ENCODE results near the gene RAPGEF4. TPM values are rescaled to one million over a fixed set of nuclear protein-coding genes. Genes with fewer than 3 reads are reported as not detected.

RAPGEF4 gene
- total and polyA plus RNA-seq, 2 of the 4 experiments (the other 2 are of a cell fraction): 1.7 to 3.2 TPM

DNA sequence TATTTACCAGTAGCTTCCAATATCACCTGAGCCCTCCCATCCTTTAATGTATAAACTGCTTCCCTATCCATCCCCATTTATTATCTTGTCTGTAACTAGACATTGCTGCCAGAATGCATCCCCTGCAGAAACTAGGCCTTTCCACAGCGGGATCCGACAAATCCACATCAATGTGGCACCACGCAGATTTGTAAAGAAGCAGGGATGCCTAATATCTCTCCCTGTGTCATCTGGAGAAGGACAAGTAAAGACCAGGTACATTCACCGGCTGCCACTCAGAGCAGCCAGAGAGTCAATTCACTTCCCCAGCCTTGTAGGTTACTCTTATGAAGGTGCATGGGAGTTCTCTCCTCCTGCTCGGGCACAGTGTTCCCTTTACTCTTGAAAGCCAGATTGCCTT, 241.2 kb downstream of the RAPGEF4 start:
- Histone ChIP-seq H3K27ac (ENCODE audit: insufficient read depth, low read length) (no peak overlapping the region), H2BK20ac (ENCODE audit: low read depth, low read length) (no peak overlapping the region), H3K4ac (ENCODE audit: low read depth, low read length) (no peak overlapping the region), H3K23ac (ENCODE audit: low read depth, low read length) (no peak overlapping the region), H2BK5ac (ENCODE audit: low read depth, low read length, poor library complexity, severe bottlenecking) (no peak overlapping the region), H4K20me1 (ENCODE audit: insufficient read depth, low read length) (no peaks in the 10 kb centered on the region), H2AFZ (replicated peaks; ENCODE audit: low read length, poor library complexity) (no peak overlapping the region), H3K4me3 (ENCODE audit: insufficient read depth, low read depth, low read length) (no peak overlapping the region), H3K56ac (ENCODE audit: extremely low read depth, insufficient read depth, low read length) (no peak overlapping the region), H3K27me3 (ENCODE audit: control insufficient read depth, insufficient read depth, low read length) (no peaks in the 10 kb centered on the region), H3K14ac (replicated peaks; ENCODE audit: low read depth, low read length) (no peak overlapping the region), H3K9me3 (ENCODE audit: control insufficient read depth, insufficient read depth, low read length) (no peaks in the 10 kb centered on the region), H2BK15ac (ENCODE audit: low read depth, low read length) (no peak overlapping the region), H3K9ac (ENCODE audit: low read depth, low read length) (no peak overlapping the region), H4K5ac (ENCODE audit: low read depth, low read length) (no peak overlapping the region), H2AK5ac (ENCODE audit: low read depth, low read length) (no peak overlapping the region), H3K79me1 (ENCODE audit: low read depth in 1 of 2, low read length in 2 of 2) (no peaks in the 10 kb centered on the region), H3K4me2 (ENCODE audit: low read depth, low read length) (no peak overlapping the region), H4K8ac (ENCODE audit: low read depth in 2 of 2, low read length in 2 of 2) (no peak overlapping the region), H2BK120ac (ENCODE audit: low read depth, low read length) (no peak overlapping the region), H2AK9ac (replicated peaks; ENCODE audit: low read depth, low read length, poor library complexity) (no peak overlapping the region), H3K18ac (ENCODE audit: low read depth, low read length) (no peak overlapping the region), H3K4me1 (ENCODE audit: control insufficient read depth, insufficient read depth, low read length) (no peaks in the 10 kb centered on the region), H3K36me3 (ENCODE audit: control insufficient read depth, insufficient read depth, low read length) (no peaks in the 10 kb centered on the region), H3K9me1 (ENCODE audit: insufficient read depth, low read length) (no peaks in the 10 kb centered on the region), H4K91ac (ENCODE audit: insufficient read depth, low read depth, low read length) (no peak overlapping the region)
- TF ChIP-seq MAZ (IDR thresholded peaks at IDR 0.05; ENCODE audit: borderline replicate concordance, low read depth, low read length) (no peak), SMC3 (IDR thresholded peaks at IDR 0.05; ENCODE audit: low read depth, low read length) (no peak), MAFK (IDR thresholded peaks at IDR 0.05; ENCODE audit: low read depth, low read length) (no peak), RCOR1 (IDR thresholded peaks at IDR 0.05; ENCODE audit: insufficient replicate concordance, low read length) (no peak), FOS (IDR thresholded peaks at IDR 0.05; ENCODE audit: low read depth, low read length) (no peak), RAD21 (IDR thresholded peaks at IDR 0.05; ENCODE audit: low read length) (no peak), BHLHE40 (IDR thresholded peaks at IDR 0.05; ENCODE audit: low read depth, low read length) (no peak), MXI1 (IDR thresholded peaks at IDR 0.05; ENCODE audit: borderline replicate concordance, low read depth, low read length) (no peak), NFE2L2 (IDR thresholded peaks at IDR 0.05; ENCODE audit: low read depth, low read length) (no peak), CEBPB (IDR thresholded peaks at IDR 0.05; ENCODE audit: low read depth, low read length) (no peak), RFX5 (IDR thresholded peaks at IDR 0.05; ENCODE audit: low read depth, low read length) (no peak), CHD1 (IDR thresholded peaks at IDR 0.05; ENCODE audit: low read depth, low read length) (no peak), POLR2A (IDR thresholded peaks at IDR 0.05; ENCODE audit: low read depth, low read length) (no peak)
- TF ChIP-seq, protein P1, sequence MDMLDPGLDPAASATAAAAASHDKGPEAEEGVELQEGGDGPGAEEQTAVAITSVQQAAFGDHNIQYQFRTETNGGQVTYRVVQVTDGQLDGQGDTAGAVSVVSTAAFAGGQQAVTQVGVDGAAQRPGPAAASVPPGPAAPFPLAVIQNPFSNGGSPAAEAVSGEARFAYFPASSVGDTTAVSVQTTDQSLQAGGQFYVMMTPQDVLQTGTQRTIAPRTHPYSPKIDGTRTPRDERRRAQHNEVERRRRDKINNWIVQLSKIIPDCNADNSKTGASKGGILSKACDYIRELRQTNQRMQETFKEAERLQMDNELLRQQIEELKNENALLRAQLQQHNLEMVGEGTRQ (IDR thresholded peaks at IDR 0.05; ENCODE audit: low read depth, low read length): no peak
- TF ChIP-seq, protein P2, sequence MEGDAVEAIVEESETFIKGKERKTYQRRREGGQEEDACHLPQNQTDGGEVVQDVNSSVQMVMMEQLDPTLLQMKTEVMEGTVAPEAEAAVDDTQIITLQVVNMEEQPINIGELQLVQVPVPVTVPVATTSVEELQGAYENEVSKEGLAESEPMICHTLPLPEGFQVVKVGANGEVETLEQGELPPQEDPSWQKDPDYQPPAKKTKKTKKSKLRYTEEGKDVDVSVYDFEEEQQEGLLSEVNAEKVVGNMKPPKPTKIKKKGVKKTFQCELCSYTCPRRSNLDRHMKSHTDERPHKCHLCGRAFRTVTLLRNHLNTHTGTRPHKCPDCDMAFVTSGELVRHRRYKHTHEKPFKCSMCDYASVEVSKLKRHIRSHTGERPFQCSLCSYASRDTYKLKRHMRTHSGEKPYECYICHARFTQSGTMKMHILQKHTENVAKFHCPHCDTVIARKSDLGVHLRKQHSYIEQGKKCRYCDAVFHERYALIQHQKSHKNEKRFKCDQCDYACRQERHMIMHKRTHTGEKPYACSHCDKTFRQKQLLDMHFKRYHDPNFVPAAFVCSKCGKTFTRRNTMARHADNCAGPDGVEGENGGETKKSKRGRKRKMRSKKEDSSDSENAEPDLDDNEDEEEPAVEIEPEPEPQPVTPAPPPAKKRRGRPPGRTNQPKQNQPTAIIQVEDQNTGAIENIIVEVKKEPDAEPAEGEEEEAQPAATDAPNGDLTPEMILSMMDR (conservative IDR thresholded peaks at IDR 0.05; ENCODE audit: low read depth, low read length): no peak
- TF ChIP-seq, protein P3, sequence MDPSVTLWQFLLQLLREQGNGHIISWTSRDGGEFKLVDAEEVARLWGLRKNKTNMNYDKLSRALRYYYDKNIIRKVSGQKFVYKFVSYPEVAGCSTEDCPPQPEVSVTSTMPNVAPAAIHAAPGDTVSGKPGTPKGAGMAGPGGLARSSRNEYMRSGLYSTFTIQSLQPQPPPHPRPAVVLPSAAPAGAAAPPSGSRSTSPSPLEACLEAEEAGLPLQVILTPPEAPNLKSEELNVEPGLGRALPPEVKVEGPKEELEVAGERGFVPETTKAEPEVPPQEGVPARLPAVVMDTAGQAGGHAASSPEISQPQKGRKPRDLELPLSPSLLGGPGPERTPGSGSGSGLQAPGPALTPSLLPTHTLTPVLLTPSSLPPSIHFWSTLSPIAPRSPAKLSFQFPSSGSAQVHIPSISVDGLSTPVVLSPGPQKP (IDR thresholded peaks at IDR 0.05; ENCODE audit: borderline replicate concordance, low read depth, low read length): no peak
- no peak for ATAC-seq (ENCODE audit: low read depth)
- ChIA-PET POLR2A (ENCODE audit: unreplicated experiment) (no interaction called here), CTCF (no interaction called here)
- dilution Hi-C loops (cut with HindIII; ENCODE audit: low sequenced_read_pairs, unreplicated experiment) (no loop called here), in situ Hi-C loops (cut with MboI; ENCODE audit: low sequenced_read_pairs) (no loop called here), intact Hi-C loops (cut with micrococcal nuclease) (no loop called here)
- no peak for DNase-seq
- 92% methylated on average over 2 of the region's 5 CpGs; no CpG with 5 or more reads in 1 of the 2 experiments for whole genome bisulfite sequencing, 2 experiments (ENCODE audit: extremely low coverage in 2 of 2, insufficient read length in 1 of 2)
- no TSS peak for BruUV-seq (replicated peaks)

All from IMR-90 (cell line).